HCT116 (cell line): ENCODE data around the gene ZFYVE27. TPM values are rescaled to one million over a fixed set of nuclear protein-coding genes. Genes with fewer than 3 reads are reported as not detected.

Experiments
- ATAC-seq: fragments of 200-7000 bp; cut with Tn5 transposase; 2 replicates; pipeline ENCODE4 v1.9.1; 2020; ENCODE audit warnings: mild to moderate bottlenecking, moderate library complexity
- BruUV-seq: library from RNA; stranded (reverse); fragments of 400-500 nt; replicated peaks from 2 replicates; lab custom pipeline; 2021; lab: Mats Ljungman, UMichigan
- CTCF ChIA-PET: fragments of 300-600 bp; sonication (Branson Sonifier 250); formaldehyde crosslinking; loops from one replicate; lab custom pipeline; 2021; ENCODE audit warnings: antibody characterized with exemption; lab: Charles Lee
- POLR2A ChIA-PET: fragments of 300-600, 350-600 bp; sonication (Branson Sonifier 250); formaldehyde crosslinking; loops from one replicate; lab custom pipeline; 2021; ENCODE audit warnings: antibody characterized with exemption; lab: Charles Lee
- RAD21 ChIA-PET, 2 experiments: fragments of 300-600 bp; sonication (Branson Sonifier 250); formaldehyde crosslinking; loops; one replicate each; lab custom pipeline; 2023; ENCODE audit warnings: low total read pairs in 2 of 2; ENCODE audit not compliant: uncharacterized antibody in 2 of 2, unreplicated experiment in 2 of 2, low non-redundant PET in 1 of 2; lab: Charles Lee
- DNase-seq: peaks from one replicate; pipeline ENCODE4 v3.0.0-alpha.2; 2010; ENCODE audit warnings: low read depth, low spot score
- H2AFZ ChIP-seq: fragments of 200-600 bp; shearing (Covaris generic), sonication (generic); 2 replicates; pipeline ENCODE4 v1.6.1; 2017; ENCODE audit warnings: low read depth, mixed run types, mixed read lengths, antibody characterized with exemption, low read length; ENCODE audit not compliant: poor library complexity, severe bottlenecking
- H3K27ac ChIP-seq: 2 replicates; pipeline ENCODE4 v1.5.1; 2012; ENCODE audit warnings: low read depth, low read length
- H3K27me3 ChIP-seq: fragments of 200-600 bp; sonication (generic); 2 replicates; pipeline ENCODE4 v1.6.1; 2016; ENCODE audit warnings: mixed run types, low read length, mixed read lengths; ENCODE audit not compliant: insufficient read depth
- H3K36me3 ChIP-seq, 2 experiments: fragments of 200-500 bp in 1 of 2; fragments of 200-600 bp in 1 of 2; sonication (Bioruptor generic) in 1 of 2; sonication (generic) in 1 of 2; 2 replicates each; pipeline versions ENCODE4 v1.5.1 to v1.6.1; 2014 to 2016; ENCODE audit warnings: low read length in 2 of 2, inconsistent platforms in 1 of 2, mixed read lengths in 1 of 2, mixed run types in 1 of 2; ENCODE audit not compliant: insufficient read depth in 2 of 2, control insufficient read depth in 1 of 2
- H3K4me1 ChIP-seq, 2 experiments: fragments of 200-600 bp in 1 of 2; sonication (generic) in 1 of 2; 2 replicates each; pipeline versions ENCODE4 v1.5.1 to v1.6.1; 2012 to 2017; ENCODE audit warnings: low read length in 2 of 2, inconsistent platforms in 1 of 2, mild to moderate bottlenecking in 1 of 2, mixed read lengths in 1 of 2, mixed run types in 1 of 2, moderate library complexity in 1 of 2; ENCODE audit not compliant: insufficient read depth in 2 of 2, control insufficient read depth in 1 of 2
- H3K4me2 ChIP-seq: fragments of 200-600 bp; sonication (generic); 2 replicates; pipeline ENCODE4 v1.6.1; 2017; ENCODE audit warnings: mixed run types, low read length, mixed read lengths
- H3K4me3 ChIP-seq, 2 experiments: fragments of 200-600 bp in 1 of 2; sonication (generic) in 1 of 2; replicated peaks in 1 of 2; 2 replicates each; pipeline ENCODE4 v1.5.1; 2011 to 2016; ENCODE audit warnings: low read length in 2 of 2, control low read depth in 1 of 2, low read depth in 1 of 2, mild to moderate bottlenecking in 1 of 2, mixed read lengths in 1 of 2, mixed run types in 1 of 2
- H3K79me2 ChIP-seq: fragments of 200-600 bp; sonication (generic); 2 replicates; pipeline ENCODE4 v1.6.1; 2017; ENCODE audit warnings: mild to moderate bottlenecking, mixed run types, low read length, moderate library complexity, mixed read lengths; ENCODE audit not compliant: insufficient read depth
- H3K9ac ChIP-seq: fragments of 200-600 bp; sonication (generic); 2 replicates; pipeline ENCODE4 v1.6.1; 2016; ENCODE audit warnings: low read length, mixed read lengths
- H3K9me2 ChIP-seq: fragments of 200-600 bp; sonication (generic), shearing (Covaris generic); 2 replicates; pipeline ENCODE4 v1.6.1; 2017; ENCODE audit warnings: mixed run types, mild to moderate bottlenecking, moderate library complexity; ENCODE audit not compliant: insufficient read depth
- H3K9me3 ChIP-seq, 2 experiments: fragments of 200-500 bp in 1 of 2; fragments of 200-600 bp in 1 of 2; sonication (Bioruptor generic) in 1 of 2; sonication (generic) in 1 of 2; 2 replicates each; pipeline ENCODE4 v1.6.1; 2014 to 2017; ENCODE audit warnings: low read length in 2 of 2, mixed read lengths in 2 of 2, inconsistent platforms in 1 of 2, low read depth in 1 of 2, mild to moderate bottlenecking in 1 of 2, mixed run types in 1 of 2, moderate library complexity in 1 of 2; ENCODE audit not compliant: control insufficient read depth in 1 of 2, insufficient read depth in 1 of 2
- H4K20me1 ChIP-seq: fragments of 200-600 bp; sonication (generic), shearing (Covaris generic); 2 replicates; pipeline ENCODE4 v1.6.1; 2017; ENCODE audit warnings: mixed run types, mild to moderate bottlenecking, moderate library complexity; ENCODE audit not compliant: insufficient read depth
- ATF3 ChIP-seq: IDR thresholded peaks from 2 replicates; pipeline ENCODE4 v1.6.1; 2012
- JUND ChIP-seq: IDR thresholded peaks from 2 replicates; pipeline ENCODE4 v1.6.1; 2012
- MAX ChIP-seq: IDR thresholded peaks from 2 replicates; pipeline ENCODE4 v1.6.1; 2012
- REST ChIP-seq: IDR thresholded peaks from 2 replicates; pipeline ENCODE4 v1.6.1; 2012; ENCODE audit warnings: low read depth
- YY1 ChIP-seq: IDR thresholded peaks from 2 replicates; pipeline ENCODE4 v1.6.1; 2011; ENCODE audit warnings: low read length, low read depth, moderate library complexity, mild to moderate bottlenecking; ENCODE audit not compliant: insufficient replicate concordance; ENCODE audit errors: extremely low read depth
- intact Hi-C: fragments of 100-400 bp; cut with micrococcal nuclease; formaldehyde crosslinking; loops from 2 replicates; pipeline ENCODE4 v1.10.0; 2022
- total RNA-seq: library from RNA; stranded (reverse); gene quantifications from one replicate; pipeline ENCODE4 v1.2.1, GENCODE V29; 2021; ENCODE audit not compliant: unreplicated experiment

ZFYVE27 gene
- total RNA-seq, 1 experiment from 2014 or later: 28.4 TPM

GRCh38 chr10:97763947-97764346, 27.0 kb downstream of the ZFYVE27 start:
- H3K36me3 ChIP-seq: peaks cover 10 to 18% of the 10 kb centered on the region in 2 experiments; a peak in 3 of 4 replicates
- DNase-seq (no peak), ATAC-seq (no peak)
- ChIA-PET CTCF (interaction anchor here (1.8 kb wide), 1 partner anchor 282 kb away, joined by 4 read pairs; no protein-coding TSS in a partner anchor), RAD21 (interaction anchor here in 1 of 2 experiments (0.7 kb wide), 1 partner anchor 126 kb away, joined by 7 read pairs; no protein-coding TSS in a partner anchor), POLR2A (no interaction called here)
- no peak for TF ChIP-seq YY1
- no peak for TF ChIP-seq ATF3
- TF ChIP-seq REST: no peak
- no peak for TF ChIP-seq JUND
- no peak for TF ChIP-seq MAX
- intact Hi-C loops: no loop called here
- H3K27me3 ChIP-seq: no peaks in the 10 kb centered on the region
- H3K27ac ChIP-seq: no peak overlapping the region
- no peaks in the 10 kb centered on the region for H3K9me2 ChIP-seq
- BruUV-seq: no TSS peak
- no peaks in the 10 kb centered on the region for H4K20me1 ChIP-seq
- no peak overlapping the region for H3K9ac ChIP-seq
- no peaks in the 10 kb centered on the region for H3K9me3 ChIP-seq
- peaks cover 2 to 4% of the 10 kb centered on the region in 2 experiments; a peak in 3 of 4 replicates for H3K4me1 ChIP-seq
- no peaks in the 10 kb centered on the region for H3K79me2 ChIP-seq
- no peak overlapping the region for H2AFZ ChIP-seq
- H3K4me3 ChIP-seq: no peak overlapping the region
- no peak overlapping the region for H3K4me2 ChIP-seq
